Right atrium auricular region (tissue), 2 donors: Measurements from ENCODE around the gene MPO. TPM values are rescaled to one million over a fixed set of nuclear protein-coding genes. Genes with fewer than 3 reads are reported as not detected.

ENCODE experiments used
- DNase-seq: peaks from one replicate; pipeline ENCODE4 v3.0.0-alpha.2; 2019; ENCODE audit warnings: low spot score
- H3K27ac ChIP-seq, 2 donors: fragments of 200-600 bp; sonication (generic); 1 replicate in 1 of 2; 2 replicates in 1 of 2; pipeline ENCODE4 v1.5.1; 2016 to 2019
- H3K27me3 ChIP-seq, 2 donors: fragments of 200-600 bp; sonication (generic); one replicate each; pipeline versions ENCODE4 v1.5.1 to v1.6.0; 2017 to 2019
- H3K36me3 ChIP-seq: fragments of 200-600 bp; sonication (generic); one replicate; pipeline ENCODE4 v1.5.1; 2016
- H3K4me1 ChIP-seq, 2 donors: fragments of 200-600 bp; sonication (generic); one replicate each; pipeline versions ENCODE4 v1.5.1 to v1.6.0; 2017 to 2019
- H3K4me3 ChIP-seq, 2 donors: fragments of 200-600 bp; sonication (generic); 1 replicate in 1 of 2; 2 replicates in 1 of 2; pipeline ENCODE4 v1.5.1; 2017 to 2019; ENCODE audit warnings: mild to moderate bottlenecking in 1 of 2, moderate library complexity in 1 of 2
- H3K9me3 ChIP-seq, 2 donors: fragments of 200-600 bp; sonication (generic); one replicate each; pipeline ENCODE4 v1.5.1; 2019
- total RNA-seq, 2 donors: library from RNA; depleted of rRNA; stranded (reverse); fragments of >200 nt; gene quantifications; one replicate each; pipeline ENCODE4 v1.1.0, GENCODE V29; 2016
- TF ChIP-seq, protein P1 (sequence below), 2 donors: fragments of 200-600 bp; sonication (generic); IDR thresholded peaks; one replicate each; pipeline ENCODE4 v1.5.1; 2019; ENCODE audit warnings: antibody characterized with exemption in 2 of 2

The MPO gene
- total RNA-seq, 2 donors from 2014 or later, result 0.12 to 0.30 TPM

GRCh38 chr17:58278661-58279015 lies 2.1 kb downstream of the MPO start:
- TF ChIP-seq, protein P1, sequence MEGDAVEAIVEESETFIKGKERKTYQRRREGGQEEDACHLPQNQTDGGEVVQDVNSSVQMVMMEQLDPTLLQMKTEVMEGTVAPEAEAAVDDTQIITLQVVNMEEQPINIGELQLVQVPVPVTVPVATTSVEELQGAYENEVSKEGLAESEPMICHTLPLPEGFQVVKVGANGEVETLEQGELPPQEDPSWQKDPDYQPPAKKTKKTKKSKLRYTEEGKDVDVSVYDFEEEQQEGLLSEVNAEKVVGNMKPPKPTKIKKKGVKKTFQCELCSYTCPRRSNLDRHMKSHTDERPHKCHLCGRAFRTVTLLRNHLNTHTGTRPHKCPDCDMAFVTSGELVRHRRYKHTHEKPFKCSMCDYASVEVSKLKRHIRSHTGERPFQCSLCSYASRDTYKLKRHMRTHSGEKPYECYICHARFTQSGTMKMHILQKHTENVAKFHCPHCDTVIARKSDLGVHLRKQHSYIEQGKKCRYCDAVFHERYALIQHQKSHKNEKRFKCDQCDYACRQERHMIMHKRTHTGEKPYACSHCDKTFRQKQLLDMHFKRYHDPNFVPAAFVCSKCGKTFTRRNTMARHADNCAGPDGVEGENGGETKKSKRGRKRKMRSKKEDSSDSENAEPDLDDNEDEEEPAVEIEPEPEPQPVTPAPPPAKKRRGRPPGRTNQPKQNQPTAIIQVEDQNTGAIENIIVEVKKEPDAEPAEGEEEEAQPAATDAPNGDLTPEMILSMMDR (IDR thresholded peaks at IDR 0.05), result no peak
- H3K36me3 ChIP-seq, result no peaks in the 10 kb centered on the region
- no peaks in the 10 kb centered on the region for H3K9me3 ChIP-seq
- peak overlapping the region in 1 of 2 donors; percentile 33 for H3K4me3 ChIP-seq
- peak; percentile 59 for DNase-seq
- peaks cover 0 to 9% of the 10 kb centered on the region in 2 donors for H3K4me1 ChIP-seq
- H3K27ac ChIP-seq, result no peak overlapping the region
- H3K27me3 ChIP-seq, result no peaks in the 10 kb centered on the region

GRCh38 chr17:58277802-58278595 lies 2.7 kb downstream of the MPO start:
- peak; percentile 47 for DNase-seq
- TF ChIP-seq, protein P1 (IDR thresholded peaks at IDR 0.05), result no peak
- Histone ChIP-seq H3K4me3 (no peak overlapping the region), H3K27me3 (no peaks in the 10 kb centered on the region), H3K9me3 (no peaks in the 10 kb centered on the region), H3K4me1 (peaks cover 0 to 9% of the 10 kb centered on the region in 2 donors), H3K27ac (no peak overlapping the region), H3K36me3 (no peaks in the 10 kb centered on the region)

DNA sequence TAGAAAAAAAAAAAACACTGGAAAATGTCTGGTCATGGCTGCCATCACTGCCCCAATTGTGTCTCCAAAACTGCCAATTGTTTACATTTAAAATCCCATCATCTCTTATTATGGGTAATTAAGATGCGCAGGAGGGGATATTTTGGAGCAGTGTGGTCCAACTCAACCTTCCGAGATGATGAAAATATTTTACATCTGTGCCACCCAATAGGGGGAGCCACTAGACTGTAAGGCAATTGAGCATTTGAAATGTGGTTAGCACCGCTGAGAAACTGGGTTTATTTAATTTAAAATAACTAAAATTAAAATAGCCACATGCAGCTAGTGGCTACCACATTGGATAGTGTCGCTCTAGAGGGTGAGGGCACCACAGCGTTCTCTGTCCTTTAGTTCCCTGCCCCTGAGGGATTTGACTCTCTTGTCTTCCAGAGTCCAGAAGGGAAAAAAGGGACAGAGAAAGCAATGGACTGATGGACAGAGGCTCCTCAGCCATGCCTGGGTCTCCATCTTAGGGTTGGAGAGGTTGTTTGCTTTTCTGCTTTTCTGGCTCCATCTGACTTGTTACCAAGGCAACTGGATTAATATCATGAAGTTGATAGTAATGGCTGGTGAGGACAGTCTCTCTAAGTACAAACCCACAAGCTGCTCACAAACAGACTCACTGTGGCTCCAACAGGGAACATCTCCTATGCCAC lies 3.5 kb downstream of the MPO start:
- TF ChIP-seq, protein P1 (IDR thresholded peaks at IDR 0.05), result peak in 1 of 2 donors; percentile 27
- peak; percentile 21 for DNase-seq
- H3K27me3 ChIP-seq, result no peaks in the 10 kb centered on the region
- H3K4me3 ChIP-seq, result no peak overlapping the region
- H3K36me3 ChIP-seq, result no peaks in the 10 kb centered on the region
- H3K27ac ChIP-seq, result no peak overlapping the region
- H3K4me1 ChIP-seq, result peaks cover 0 to 9% of the 10 kb centered on the region in 2 donors
- no peaks in the 10 kb centered on the region for H3K9me3 ChIP-seq

DNA sequence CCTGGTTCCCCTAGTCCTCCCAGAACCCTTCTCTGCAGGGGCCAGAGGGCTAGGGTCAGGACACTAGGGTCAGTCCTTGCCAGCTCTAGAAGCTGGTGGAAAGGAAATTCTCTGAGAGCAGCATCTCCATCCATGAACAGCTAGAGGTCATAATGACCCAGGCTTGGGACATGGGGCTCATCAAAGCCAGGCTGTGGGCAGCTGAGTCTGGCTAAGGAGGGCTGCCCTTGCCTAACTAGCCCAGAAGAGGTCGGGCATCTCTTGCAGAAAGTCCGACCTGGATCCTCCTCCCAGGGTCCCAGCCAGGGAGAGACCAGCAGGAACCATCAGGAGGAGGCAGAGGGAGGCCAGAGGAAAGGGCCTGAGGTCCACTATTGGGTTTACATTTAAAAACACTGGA lies 4.3 kb downstream of the MPO start:
- Histone ChIP-seq H3K36me3 (no peaks in the 10 kb centered on the region), H3K9me3 (no peaks in the 10 kb centered on the region), H3K27me3 (no peaks in the 10 kb centered on the region), H3K4me1 (peaks cover 0 to 9% of the 10 kb centered on the region in 2 donors), H3K27ac (no peak overlapping the region), H3K4me3 (no peak overlapping the region)
- TF ChIP-seq, protein P1 (IDR thresholded peaks at IDR 0.05), result no peak
- peak; percentile 32 for DNase-seq

- TF ChIP-seq, protein P1 (IDR thresholded peaks at IDR 0.05), result no peak
Observed at GRCh38 chr17:58275417-58275816, 5.3 kb downstream of the MPO start.

More at GRCh38 chr17:58275417-58275816, 5.3 kb downstream of the MPO start:
- Histone ChIP-seq H3K27ac (no peak overlapping the region), H3K9me3 (no peaks in the 10 kb centered on the region), H3K4me1 (peaks cover 0 to 9% of the 10 kb centered on the region in 2 donors), H3K36me3 (no peaks in the 10 kb centered on the region), H3K27me3 (no peaks in the 10 kb centered on the region), H3K4me3 (no peak overlapping the region)
- DNase-seq, result peak; percentile 38
